NK-92 treated with Interleukin-12 subunit alpha and Interleukin-12 subunit beta, amount 100 ng/mL, for 24 hours (cell line): ENCODE measurements around the gene VANGL2.

Experiments
- DNase-seq: peaks from one replicate; lab custom pipeline; 2025; lab: John Stamatoyannopoulos, UW

The VANGL2 gene

DNA sequence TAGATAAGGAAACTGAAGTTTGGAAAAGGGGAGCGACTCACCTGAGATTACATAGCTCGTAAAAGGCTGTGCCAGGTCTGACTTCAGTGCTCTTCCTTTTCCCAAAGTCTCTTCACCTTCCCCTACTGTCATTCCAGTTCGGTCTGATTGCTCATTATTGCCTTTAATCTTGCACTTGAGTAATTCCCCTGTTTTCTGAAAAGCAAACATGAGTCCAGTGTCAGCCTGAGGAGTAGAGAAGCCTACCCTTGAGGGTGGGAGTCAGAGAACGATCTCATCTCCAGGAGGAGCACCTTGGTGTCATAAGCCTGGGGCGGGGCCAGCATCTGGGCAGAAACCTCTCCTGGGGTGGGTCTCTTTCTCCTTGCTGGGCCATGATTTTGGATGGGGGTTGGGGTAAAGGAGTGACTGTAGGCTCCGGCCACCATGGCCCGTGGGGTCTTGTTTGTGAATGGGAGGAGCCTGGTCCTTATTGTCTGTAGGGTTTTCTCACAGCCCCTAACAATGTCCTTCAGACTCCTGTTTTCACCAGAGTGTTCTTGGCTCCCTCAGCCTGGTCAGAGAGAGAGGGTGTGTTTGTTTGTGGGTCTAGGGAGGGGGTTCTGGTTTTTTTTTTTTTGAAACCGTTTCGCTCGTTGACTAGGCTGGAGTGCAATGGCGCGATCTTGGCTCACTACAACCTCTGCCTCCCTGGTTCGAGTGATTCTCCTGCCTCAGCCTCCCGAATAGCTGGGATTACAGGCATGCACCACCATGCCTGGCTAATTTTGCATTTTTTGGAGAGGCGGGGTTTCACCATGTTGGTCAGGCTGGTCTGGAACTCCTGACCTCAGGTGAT is 6.0 kb downstream of the VANGL2 start:
- no peak for DNase-seq

DNA sequence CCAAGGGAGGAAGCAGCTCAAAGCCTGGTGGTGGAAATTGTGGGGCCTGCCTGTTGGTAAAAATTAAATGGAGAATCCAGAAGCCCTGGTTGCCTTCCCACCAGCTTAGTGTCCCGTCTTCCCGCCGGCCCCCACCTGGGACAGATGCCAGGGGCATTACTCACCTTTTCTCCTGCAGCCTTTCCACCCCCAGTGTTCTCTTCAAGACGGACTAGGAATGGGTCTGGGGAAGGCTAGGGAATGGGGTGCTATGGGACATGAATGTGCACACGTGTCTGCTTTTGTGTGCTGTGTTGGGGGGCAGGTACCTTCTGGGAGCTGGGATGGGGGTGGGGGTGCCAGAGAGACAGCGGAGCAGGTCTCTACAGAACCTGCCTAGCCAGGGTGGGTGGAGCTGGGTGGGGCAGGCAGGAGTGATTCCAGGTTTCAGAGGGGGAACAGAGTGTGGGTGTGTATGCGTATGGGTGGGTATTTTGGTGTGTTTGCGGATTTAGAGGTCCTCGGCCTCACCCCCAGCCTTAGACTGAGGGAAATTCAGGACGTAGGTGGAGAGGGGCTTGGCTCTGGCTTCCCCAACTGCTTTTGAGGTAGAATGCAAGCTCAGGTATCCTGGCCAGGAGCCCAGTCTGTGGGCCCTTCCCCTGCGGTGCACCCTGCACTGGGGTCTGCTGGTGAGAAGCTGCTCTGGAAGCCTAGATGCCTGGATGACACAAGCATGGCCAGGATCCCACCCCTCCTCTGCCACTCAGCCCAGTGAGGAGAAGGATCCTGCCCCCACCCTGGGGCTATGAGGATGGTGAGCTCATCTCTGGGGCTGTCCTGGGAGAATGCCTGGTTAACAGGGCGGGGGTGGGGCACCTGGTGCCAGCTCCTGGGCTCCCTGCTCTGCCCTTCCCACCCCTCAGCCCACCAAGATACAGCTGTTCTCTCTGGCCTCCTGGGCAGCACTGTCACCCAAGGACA is 7.8 kb downstream of the VANGL2 start:
- DNase-seq: no peak

DNA sequence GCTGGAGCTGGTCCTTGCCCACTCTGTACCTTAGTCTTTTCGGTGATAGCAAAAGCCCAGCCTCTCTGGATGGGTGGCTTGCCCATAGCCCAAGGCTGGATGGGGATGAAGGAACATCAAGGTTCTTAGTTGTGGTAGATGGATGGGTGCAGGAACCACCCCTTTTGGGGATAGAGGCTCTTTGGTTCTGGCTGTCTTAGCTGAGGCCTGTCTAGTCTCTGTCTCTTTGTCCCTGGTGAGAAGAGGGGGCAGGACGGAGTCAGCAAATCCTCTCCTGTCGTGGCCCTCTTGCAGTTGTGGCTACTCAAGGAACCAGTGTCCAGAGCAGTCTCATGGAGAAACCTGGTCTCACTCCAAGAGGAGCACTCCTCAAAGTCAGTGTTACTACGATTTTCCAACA is 8.5 kb downstream of the VANGL2 start:
- no peak for DNase-seq

DNA sequence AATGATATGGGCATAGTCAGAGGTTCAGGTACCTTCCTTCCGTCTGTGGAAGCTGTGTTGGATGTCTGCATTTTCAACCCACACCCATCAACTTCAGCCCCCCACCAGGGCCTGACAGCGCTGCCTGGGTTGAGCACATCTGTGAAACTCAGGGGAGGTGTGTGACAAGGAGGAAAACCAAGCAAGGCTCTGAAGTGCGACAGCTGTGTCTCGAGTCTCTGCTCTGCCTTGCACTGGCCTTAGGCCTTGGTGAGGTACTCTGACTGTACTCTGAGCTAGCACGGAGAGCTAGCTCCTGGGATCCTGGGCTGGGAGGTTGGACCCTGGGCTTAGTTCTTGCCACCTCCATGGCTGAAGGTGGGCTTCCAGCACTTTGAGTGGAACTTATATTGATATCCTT is 9.1 kb downstream of the VANGL2 start:
- DNase-seq: no peak

DNA sequence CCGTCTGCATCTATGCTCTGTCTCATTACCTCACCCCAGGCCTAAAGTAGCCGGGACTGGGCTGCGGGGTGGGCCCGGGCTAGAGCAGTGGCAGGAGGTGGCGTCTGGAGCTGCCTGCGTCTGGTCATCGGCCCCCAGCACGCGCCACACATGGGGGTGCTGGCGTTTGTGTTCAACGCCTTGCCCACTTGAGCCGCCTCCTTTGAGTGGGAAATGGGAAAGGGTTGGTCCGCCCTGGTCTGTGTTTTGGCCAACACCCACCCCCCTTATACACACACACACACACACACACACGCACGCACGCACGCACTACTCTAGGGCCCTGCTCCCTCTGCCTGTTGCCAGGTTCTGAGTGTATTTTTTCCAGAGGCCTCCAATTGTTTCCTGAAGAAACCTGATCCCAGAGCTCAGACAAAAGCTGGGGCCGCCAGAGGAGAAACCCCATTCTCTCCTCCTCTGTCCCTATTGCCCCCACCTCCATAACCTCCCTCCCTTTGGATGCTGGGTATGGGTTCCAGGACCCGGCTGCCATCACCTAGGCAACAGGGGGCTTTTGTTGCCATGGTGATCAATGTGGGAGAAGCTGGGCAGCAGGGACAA is 10.1 kb downstream of the VANGL2 start:
- DNase-seq: no peak

DNA sequence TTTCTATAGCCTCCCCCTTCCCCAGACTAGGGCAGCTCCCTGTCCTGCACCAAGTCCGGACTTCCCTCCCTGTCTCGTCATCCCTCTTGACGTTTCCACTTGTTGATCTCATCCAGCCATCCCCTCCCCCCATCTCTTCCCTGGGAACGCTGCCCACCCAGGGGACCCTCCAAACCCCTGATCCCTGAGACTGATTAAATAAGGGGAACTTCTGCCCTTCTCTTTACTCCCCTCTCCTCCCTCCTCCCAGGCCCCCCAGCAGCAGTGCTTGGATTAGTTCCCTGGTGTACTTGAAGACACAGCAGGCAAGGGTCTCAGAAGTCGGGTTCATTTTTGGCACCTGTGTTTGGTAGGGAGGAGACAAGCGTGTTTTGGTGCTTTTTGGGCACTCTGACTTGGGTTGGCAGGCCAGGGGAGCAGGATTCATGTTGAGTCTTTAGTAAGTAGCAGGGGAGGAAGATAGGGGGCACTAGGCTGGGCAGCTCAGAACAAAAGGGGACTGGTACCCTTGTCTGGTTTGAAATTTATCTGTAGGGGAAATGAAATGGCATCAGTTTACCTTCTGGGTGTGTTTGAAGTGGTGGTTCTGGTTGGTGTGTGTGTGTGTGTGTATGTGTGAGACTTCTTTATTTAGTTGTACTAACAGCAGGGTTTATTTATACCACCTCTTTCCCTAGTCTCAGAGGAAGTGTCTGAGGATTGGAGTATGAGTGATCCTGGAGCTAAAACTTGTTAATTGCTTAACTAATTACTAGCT is 11.1 kb downstream of the VANGL2 start:
- DNase-seq: no peak

DNA sequence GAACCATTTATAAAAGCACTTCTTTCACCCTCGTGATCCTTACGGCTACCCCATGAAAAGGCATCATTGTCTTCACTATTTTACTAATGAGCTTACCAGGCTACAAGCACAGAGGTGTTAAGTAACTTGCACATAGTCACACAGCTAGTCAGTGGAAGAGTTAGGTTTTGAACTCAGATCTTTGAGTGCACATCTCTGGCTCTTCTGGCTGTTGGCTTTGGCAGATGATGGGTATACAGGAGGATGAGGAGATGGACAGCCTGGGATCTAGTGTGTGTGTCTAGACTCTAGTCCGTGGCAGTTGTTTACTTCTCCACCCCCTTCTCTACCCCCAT is 11.6 kb downstream of the VANGL2 start:
- no peak for DNase-seq

DNA sequence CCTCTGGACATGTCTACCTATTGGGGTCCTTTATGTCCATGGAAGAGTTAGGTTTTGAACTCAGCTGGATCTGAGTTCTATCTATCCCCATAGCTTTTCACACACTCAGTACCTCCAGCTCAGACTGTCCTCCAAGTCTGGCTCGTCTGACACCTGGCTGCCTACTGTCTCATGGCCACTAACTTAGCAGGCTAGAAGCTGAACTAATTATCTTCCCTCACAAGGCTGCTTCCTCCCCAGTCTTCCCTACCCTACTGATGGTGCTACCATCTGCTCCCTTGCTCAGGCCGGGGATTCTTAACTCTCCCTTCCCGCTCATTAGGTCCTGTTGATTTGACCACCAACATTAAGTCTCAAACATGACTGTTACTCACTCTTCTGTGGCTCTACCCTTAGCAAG is 13.4 kb downstream of the VANGL2 start:
- no peak for DNase-seq

DNA sequence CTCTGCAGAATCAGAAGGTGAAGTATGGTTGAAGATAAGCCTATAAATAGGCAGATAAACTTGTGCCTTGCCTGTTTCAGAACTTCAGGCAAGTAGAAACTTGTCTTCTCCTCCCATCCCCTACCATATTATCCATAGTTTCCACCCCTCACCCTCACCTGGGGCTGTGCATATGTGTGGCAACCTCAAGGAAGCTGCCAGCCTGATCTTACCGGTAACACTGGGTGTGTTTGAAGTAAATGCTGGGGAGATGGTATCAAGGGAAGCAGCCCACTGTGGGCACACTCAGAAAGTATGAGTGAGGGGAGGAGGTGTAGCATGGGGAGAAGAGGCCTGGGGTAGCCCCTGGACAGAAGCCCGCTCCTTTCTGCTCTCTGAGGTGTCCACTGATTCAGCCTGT is 14.5 kb downstream of the VANGL2 start:
- no peak for DNase-seq

DNA sequence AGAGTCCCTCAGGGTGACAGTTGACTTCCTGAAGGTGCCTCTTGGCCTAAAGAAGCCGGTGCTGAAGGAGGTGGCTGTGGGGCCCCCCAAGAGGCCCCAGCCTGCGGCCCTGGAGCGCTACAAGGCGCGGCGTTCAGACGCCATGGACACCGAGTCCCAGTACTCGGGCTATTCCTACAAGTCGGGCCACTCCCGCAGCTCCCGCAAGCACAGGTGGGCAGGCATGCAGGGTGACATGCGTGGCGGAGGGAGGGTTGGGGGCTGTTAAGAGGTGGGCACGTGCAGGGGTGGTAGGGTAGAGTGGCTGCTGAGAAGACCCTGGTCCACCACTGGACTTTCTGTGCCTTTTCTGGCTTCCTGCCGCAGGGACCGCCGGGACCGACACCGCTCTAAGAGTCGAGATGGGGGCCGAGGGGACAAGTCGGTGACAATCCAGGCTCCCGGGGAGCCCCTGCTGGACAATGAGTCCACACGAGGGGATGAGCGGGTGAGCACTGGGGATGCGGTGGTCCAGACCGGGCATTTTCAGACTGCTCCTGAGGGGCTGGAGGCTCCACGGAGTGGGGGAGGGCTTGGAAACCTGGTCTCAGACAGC is 15.4 kb downstream of the VANGL2 start:
- no peak for DNase-seq

DNA sequence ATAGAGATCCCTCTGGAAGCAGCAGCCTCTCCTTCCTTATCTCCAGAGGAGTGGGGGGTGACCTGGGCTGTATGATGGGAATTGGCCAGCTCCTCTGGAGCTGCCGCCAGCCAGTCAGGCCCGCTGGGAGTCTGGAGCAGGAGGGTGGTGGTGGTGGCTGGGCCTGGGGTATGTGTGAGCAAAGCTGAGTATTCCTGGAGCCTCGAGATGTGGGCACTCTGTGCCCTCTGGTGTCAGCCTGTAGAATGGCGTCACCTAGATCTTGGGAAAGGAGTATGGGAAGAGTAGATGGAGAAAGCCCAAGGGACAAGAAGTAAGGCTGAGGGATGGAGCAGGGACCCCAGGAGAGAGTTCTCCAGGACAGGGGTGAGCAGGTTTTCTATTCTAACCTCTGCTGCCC is 16.0 kb downstream of the VANGL2 start:
- no peak for DNase-seq

DNA sequence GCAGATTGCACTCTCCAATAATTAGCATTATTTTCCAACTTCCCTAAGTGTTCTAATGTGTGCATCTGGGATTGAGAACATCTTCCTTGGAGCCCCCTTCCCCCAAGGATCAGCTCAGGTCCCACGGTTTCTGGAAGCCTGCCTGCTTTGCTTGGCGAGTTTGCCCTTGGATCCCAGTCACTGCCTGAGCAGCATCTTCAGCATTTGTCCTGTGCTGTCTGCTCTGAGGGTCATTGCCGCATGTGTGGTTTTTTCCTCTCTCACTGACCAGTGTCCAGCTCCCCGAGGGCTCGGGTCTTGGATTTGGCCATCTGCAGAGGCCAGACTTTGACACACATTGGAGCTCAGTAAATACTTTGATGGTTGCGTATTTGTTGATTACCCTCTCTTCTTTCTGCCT is 18.1 kb downstream of the VANGL2 start:
- DNase-seq: no peak

DNA sequence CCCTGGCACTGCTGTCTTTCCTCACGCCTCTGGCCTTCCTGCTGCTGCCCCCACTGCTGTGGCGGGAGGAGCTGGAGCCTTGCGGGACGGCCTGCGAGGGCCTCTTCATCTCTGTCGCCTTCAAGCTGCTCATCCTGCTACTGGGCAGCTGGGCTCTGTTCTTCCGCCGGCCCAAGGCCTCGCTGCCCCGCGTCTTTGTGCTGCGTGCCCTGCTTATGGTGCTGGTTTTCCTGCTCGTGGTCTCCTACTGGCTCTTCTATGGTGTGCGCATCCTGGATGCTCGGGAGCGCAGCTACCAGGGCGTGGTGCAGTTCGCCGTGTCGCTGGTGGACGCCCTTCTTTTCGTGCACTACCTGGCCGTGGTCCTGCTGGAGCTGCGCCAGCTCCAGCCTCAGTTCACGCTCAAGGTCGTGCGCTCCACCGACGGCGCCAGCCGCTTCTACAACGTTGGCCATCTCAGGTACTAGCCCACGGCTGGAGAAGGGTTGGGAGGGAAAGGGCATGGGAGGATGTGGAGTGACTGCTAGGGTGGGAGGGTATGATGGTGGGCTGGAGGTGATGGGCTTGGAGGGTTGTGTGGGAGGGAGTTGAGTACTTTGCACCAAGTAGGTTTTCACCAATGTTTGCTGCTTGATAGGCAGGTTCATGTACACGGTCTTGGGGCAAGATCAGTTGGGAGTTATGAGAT is 18.9 kb downstream of the VANGL2 start:
- DNase-seq: no peak

DNA sequence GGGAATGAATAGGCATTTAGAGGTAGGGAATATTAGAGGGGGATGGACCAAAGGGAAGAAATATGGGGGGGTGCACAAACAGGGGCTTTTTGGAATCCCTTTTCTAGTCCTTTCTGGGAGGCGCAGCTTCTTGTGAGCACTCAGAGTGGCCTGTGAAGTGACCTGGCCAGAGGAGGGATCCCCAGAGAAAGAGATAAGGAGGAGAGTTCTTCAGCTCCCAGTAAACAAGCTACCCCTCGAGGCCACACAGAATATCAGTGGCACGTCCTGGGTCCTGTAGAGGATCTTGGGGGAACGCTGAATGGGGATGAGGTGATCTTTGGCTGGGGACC is 19.4 kb downstream of the VANGL2 start:
- no peak for DNase-seq

DNA sequence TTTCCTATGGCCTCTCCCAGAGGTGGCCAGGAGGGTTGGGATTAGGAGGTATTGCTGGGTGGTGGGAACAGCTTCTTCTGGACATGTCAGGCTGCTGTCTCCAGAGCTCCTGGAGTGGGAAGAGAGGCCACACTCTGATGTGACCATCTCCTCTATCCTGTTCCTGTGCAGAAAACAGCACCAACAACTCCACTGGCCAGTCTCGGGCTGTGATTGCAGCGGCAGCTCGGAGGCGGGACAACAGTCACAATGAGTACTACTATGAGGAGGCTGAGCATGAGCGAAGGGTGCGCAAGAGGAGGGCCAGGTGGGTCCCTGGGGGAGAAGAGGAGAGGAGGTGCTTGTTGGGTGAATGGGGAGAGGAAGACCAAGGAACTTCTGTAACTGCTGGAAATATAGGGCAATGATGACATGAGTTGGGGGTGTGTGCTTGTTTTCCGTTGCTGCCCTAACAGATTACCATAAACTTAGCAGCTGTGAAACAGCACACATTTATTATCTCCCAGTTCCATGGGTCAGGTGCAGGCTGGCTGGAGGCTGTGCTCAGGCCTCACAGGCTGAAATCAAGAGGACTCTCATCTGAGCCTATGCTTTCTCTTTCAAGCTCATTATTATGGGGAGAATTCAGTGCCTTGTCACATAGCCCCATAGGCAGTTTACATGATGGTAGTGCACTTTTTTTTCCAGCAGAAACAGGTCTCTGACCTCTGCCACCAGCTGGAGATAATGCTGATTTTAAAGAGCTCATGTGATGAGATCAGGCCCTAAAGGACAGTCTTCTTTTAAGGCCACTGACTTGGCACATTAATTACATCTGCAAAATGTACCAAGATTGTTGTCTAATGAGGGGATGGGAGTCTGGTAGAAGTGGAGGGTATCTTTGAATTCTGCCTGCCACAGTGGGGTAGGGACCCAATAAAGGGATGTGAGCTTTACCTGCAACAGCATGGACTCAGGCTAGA is 20.8 kb downstream of the VANGL2 start:
- DNase-seq: no peak

DNA sequence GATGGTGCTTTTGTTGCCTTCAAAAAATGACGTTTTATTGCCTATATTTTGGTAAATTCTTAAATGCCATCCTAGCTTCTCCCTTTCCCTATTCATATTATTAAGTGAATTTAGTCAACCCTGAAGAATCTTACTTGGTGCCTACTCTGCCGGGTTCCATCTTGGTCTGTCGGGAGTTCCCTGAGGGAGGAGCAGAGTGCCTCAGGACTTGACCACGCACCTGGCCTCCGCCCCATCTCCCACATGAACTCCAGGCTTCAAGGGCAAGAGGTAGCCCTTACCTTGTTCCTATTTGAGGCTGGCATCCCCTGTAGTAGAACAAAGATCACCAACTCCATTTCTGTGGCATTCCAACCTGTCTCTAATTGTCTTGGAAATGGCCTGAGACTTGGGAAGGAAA is 21.5 kb downstream of the VANGL2 start:
- no peak for DNase-seq

DNA sequence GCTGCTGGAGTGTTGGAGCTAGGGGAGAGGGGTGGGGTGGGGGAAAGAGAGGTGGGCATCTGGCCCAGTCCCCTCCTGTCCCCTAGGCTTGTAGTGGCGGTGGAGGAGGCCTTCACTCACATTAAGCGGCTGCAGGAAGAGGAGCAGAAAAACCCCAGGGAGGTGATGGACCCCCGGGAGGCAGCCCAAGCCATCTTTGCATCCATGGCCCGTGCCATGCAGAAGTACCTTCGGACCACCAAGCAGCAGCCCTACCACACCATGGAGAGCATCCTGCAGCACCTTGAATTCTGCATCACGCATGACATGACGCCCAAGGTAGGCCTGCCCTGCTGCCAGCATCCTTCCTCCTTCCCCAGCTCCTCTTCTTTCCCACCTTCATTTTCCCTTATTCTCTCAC is 23.6 kb downstream of the VANGL2 start:
- no peak for DNase-seq

DNA sequence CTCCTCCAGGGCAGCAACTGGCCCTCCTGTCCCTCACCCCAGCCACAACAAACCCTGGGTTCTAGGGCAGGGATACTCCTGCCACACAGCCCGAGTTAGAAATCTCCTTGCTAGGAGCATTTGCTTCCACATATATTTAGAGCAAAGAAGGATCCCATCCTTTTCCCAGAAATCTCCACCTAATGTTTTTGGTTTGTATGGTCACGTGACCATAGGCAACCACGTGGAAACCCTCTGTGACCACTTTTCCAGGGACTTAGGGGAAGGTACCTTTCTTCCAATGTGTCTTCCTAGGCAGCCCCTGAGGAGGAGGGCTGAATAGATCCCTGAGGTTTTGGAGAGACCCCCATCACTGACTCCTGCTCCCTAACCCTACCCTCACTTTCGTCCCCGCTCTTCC is 25.5 kb downstream of the VANGL2 start:
- DNase-seq: no peak

DNA sequence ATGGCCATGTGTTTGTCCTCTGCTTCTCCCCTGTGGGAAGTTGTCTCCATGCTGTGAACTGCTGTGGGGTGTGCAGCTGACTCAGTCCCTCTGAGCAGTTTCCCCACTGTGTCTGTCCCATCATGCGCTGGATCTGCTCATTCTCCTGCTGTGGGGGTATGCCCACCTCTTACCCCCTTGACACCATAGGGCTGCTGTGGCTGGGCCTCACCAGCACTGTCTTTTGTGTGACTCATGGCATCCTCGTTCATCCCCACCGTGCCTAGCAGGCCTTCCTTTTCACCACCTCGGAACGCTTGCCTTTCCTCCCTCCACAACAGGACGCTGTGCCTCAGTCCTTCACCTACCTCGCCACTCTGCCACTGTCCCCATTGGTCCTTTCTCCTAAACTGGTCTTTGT is 27.3 kb downstream of the VANGL2 start:
- no peak for DNase-seq

DNA sequence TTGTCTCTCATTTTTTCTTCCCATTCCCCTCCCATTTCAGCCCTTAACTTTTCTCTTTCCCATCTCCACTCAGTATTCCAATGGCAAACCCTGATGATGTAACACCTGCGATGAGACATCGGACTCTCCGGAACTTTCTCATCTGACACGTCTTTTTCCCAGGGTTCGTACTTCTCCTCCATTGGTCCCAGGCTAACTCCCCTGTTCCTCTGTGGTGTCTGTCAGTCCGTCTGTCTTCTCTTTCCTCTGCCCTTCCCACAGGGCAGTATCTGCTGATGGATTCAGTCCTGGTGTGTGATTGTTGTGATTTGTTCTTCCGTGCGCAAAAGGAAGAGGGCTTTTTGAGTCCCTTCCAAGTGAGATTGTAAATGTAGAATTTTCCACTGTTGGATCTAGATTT is 27.7 kb downstream of the VANGL2 start:
- DNase-seq: no peak
